ENCODE measurements around the gene CNTN4.

DNA sequence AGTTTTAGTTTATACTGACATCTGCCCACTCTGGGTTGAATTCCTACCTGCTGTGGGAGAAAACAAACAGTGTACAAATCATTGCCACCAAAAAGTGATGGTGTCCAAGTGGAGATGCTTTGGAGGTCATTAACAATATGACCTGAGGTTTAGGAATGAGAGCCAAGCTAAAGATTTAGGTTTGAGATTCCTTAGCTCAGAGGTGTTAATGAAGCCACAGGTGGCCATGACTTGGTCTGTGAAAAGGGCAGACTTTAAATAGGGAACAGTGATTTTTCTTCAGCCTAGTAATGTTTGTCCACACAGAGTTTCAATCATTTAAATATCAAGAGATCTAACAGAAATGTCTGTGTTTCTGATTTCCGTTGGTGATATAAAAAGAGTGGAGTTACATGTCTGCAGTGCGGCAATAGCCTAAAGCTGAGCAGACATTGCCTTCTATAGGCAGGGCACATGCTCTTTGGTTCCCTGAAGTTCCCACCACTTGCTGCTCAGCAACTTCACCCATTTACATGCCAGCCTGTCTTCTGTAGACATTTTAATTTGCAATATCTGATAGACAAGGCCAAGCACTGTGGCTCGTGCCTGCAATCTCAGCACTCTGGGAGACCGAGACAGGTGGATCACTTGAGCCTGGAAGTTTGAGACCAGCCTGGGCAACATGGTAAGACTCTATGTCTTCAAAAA lies 588.3 kb downstream of the CNTN4 start:
- TF ChIP-seq TAF1 (conservative IDR thresholded peaks at IDR 0.05) = no peak
- TF ChIP-seq, protein P1, sequence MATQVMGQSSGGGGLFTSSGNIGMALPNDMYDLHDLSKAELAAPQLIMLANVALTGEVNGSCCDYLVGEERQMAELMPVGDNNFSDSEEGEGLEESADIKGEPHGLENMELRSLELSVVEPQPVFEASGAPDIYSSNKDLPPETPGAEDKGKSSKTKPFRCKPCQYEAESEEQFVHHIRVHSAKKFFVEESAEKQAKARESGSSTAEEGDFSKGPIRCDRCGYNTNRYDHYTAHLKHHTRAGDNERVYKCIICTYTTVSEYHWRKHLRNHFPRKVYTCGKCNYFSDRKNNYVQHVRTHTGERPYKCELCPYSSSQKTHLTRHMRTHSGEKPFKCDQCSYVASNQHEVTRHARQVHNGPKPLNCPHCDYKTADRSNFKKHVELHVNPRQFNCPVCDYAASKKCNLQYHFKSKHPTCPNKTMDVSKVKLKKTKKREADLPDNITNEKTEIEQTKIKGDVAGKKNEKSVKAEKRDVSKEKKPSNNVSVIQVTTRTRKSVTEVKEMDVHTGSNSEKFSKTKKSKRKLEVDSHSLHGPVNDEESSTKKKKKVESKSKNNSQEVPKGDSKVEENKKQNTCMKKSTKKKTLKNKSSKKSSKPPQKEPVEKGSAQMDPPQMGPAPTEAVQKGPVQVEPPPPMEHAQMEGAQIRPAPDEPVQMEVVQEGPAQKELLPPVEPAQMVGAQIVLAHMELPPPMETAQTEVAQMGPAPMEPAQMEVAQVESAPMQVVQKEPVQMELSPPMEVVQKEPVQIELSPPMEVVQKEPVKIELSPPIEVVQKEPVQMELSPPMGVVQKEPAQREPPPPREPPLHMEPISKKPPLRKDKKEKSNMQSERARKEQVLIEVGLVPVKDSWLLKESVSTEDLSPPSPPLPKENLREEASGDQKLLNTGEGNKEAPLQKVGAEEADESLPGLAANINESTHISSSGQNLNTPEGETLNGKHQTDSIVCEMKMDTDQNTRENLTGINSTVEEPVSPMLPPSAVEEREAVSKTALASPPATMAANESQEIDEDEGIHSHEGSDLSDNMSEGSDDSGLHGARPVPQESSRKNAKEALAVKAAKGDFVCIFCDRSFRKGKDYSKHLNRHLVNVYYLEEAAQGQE (IDR thresholded peaks at IDR 0.05) = no peak
- TF ChIP-seq, protein P2, sequence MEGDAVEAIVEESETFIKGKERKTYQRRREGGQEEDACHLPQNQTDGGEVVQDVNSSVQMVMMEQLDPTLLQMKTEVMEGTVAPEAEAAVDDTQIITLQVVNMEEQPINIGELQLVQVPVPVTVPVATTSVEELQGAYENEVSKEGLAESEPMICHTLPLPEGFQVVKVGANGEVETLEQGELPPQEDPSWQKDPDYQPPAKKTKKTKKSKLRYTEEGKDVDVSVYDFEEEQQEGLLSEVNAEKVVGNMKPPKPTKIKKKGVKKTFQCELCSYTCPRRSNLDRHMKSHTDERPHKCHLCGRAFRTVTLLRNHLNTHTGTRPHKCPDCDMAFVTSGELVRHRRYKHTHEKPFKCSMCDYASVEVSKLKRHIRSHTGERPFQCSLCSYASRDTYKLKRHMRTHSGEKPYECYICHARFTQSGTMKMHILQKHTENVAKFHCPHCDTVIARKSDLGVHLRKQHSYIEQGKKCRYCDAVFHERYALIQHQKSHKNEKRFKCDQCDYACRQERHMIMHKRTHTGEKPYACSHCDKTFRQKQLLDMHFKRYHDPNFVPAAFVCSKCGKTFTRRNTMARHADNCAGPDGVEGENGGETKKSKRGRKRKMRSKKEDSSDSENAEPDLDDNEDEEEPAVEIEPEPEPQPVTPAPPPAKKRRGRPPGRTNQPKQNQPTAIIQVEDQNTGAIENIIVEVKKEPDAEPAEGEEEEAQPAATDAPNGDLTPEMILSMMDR (IDR thresholded peaks at IDR 0.05; ENCODE audit: low read depth, low read length, missing input control) = no peak
- TF ChIP-seq, protein P3, sequence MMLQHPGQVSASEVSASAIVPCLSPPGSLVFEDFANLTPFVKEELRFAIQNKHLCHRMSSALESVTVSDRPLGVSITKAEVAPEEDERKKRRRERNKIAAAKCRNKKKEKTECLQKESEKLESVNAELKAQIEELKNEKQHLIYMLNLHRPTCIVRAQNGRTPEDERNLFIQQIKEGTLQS (IDR thresholded peaks at IDR 0.05) = no peak
- no peak for TF ChIP-seq HNF4A (conservative IDR thresholded peaks at IDR 0.05)

Data from liver (tissue), 3 donors.